GM12878 (cell line): ENCODE measurements around the gene SMIM38. TPM values are rescaled to one million over a fixed set of nuclear protein-coding genes. Genes with fewer than 3 reads are reported as not detected.

Experiments
- ATAC-seq: fragments of 200-7000 bp; cut with Tn5 transposase; 3 replicates; pipeline ENCODE4 v1.9.1; 2020; ENCODE audit warnings: mild to moderate bottlenecking, moderate library complexity
- BruUV-seq: library from RNA; stranded (reverse); fragments of 400-500 nt; replicated peaks from 2 replicates; lab custom pipeline; 2021; lab: Mats Ljungman, UMichigan
- CTCF ChIA-PET: fragments of 300-600 bp; sonication (Branson Sonifier 250); formaldehyde crosslinking; extraction: SDS; loops from one replicate; lab custom pipeline; 2021; ENCODE audit warnings: inconsistent platforms; lab: Yijun Ruan, JAX
- POLR2A ChIA-PET: fragments of 350-600 bp; formaldehyde crosslinking; extraction: SDS; loops from one replicate; lab custom pipeline; 2021; ENCODE audit warnings: inconsistent platforms; lab: Charles Lee
- RAD21 ChIA-PET: fragments of 300-600 bp; sonication (Branson Sonifier 250); formaldehyde crosslinking; loops from one replicate; lab custom pipeline; 2023; ENCODE audit warnings: antibody characterized with exemption; ENCODE audit not compliant: unreplicated experiment; lab: Charles Lee
- SMC1A ChIA-PET: fragments of 300-600 bp; sonication (Branson Sonifier 250); formaldehyde crosslinking; loops from one replicate; lab custom pipeline; 2023; ENCODE audit not compliant: unreplicated experiment, uncharacterized antibody; lab: Charles Lee
- DNase-seq: peaks from one replicate; pipeline ENCODE4 v3.0.0-alpha.2; 2011; ENCODE audit warnings: low read depth, low spot score
- FAIRE-seq: peaks from 3 replicates; lab custom pipeline; 2011; peaks lifted over from hg19 to GRCh38; lab: Jason Lieb, UNC
- H2AFZ ChIP-seq: 2 replicates; pipeline ENCODE4 v1.6.0; 2011; ENCODE audit warnings: low read depth, low read length, control low read depth; ENCODE audit not compliant: control insufficient read depth
- H3K27ac ChIP-seq: 2 replicates; pipeline ENCODE4 v1.5.1; 2011; ENCODE audit warnings: control low read depth; ENCODE audit not compliant: control insufficient read depth, insufficient read depth
- H3K27me3 ChIP-seq, 2 experiments: replicated peaks in 1 of 2; 2 replicates each; pipeline versions ENCODE4 v1.6.0 to v1.6.1; 2011; ENCODE audit warnings: low read length in 1 of 2; ENCODE audit not compliant: control insufficient read depth in 2 of 2, insufficient read depth in 2 of 2
- H3K36me3 ChIP-seq, 2 experiments: 2 replicates each; pipeline ENCODE4 v1.5.1; 2011; ENCODE audit warnings: low read length in 1 of 2; ENCODE audit not compliant: control insufficient read depth in 2 of 2, insufficient read depth in 2 of 2
- H3K4me1 ChIP-seq: 2 replicates; pipeline ENCODE4 v1.6.1; 2011; ENCODE audit warnings: mild to moderate bottlenecking, low read length, moderate library complexity, mixed read lengths; ENCODE audit not compliant: control insufficient read depth, insufficient read depth
- H3K4me2 ChIP-seq: 2 replicates; pipeline ENCODE4 v1.6.0; 2011; ENCODE audit warnings: control low read depth; ENCODE audit not compliant: control insufficient read depth, insufficient read depth
- H3K4me3 ChIP-seq: fragments of 200-600 bp; sonication (generic); 2 replicates; pipeline ENCODE4 v1.5.1; 2016
- H3K79me2 ChIP-seq: 2 replicates; pipeline ENCODE4 v1.6.0; 2011; ENCODE audit warnings: low read length; ENCODE audit not compliant: control insufficient read depth, insufficient read depth
- H3K9ac ChIP-seq: 2 replicates; pipeline ENCODE4 v1.8.0; 2011; ENCODE audit warnings: low read length, control low read depth, mixed read lengths; ENCODE audit not compliant: control insufficient read depth, insufficient read depth
- H3K9me3 ChIP-seq: replicated peaks from 3 replicates; pipeline ENCODE4 v1.5.1; 2011; ENCODE audit warnings: mild to moderate bottlenecking, low read length; ENCODE audit not compliant: control insufficient read depth, insufficient read depth
- H4K20me1 ChIP-seq: 2 replicates; pipeline ENCODE4 v1.6.0; 2011; ENCODE audit not compliant: control insufficient read depth, insufficient read depth
- ASH2L ChIP-seq: fragments of 300-600, 200-600 bp; sonication (generic); IDR thresholded peaks from 2 replicates; pipeline ENCODE4 v1.6.1; 2017; ENCODE audit warnings: low read depth, mild to moderate bottlenecking, borderline replicate concordance
- ETV6 ChIP-seq, 2 experiments: fragments of 450-650 bp in 1 of 2; IDR thresholded peaks in 1 of 2; conservative IDR thresholded peaks in 1 of 2; 2 replicates each; pipeline ENCODE4 v1.6.1; 2014; ENCODE audit warnings: antibody characterized with exemption in 1 of 2, borderline replicate concordance in 1 of 2, low read depth in 1 of 2, mild to moderate bottlenecking in 1 of 2, moderate library complexity in 1 of 2
- HDAC2 ChIP-seq: fragments of 200-600 bp; sonication (generic); IDR thresholded peaks from 2 replicates; pipeline ENCODE4 v1.6.1; 2017
- IKZF1 ChIP-seq: fragments of 450-650 bp; conservative IDR thresholded peaks from 2 replicates; pipeline ENCODE4 v1.6.1; 2017; ENCODE audit warnings: antibody characterized with exemption, mild to moderate bottlenecking
- IKZF2 ChIP-seq, 2 experiments: fragments of 450-650 bp; IDR thresholded peaks; 2 replicates each; pipeline ENCODE4 v1.6.1; 2017; ENCODE audit warnings: mild to moderate bottlenecking in 2 of 2, moderate library complexity in 2 of 2
- LARP7 ChIP-seq: fragments of 450-650 bp; IDR thresholded peaks from 2 replicates; pipeline ENCODE4 v1.6.1; 2017; ENCODE audit warnings: mild to moderate bottlenecking
- MTA3 ChIP-seq: IDR thresholded peaks from 2 replicates; pipeline ENCODE4 v1.6.1; 2012; ENCODE audit warnings: low read length, inconsistent platforms, borderline replicate concordance
- NFYA ChIP-seq: IDR thresholded peaks from 2 replicates; pipeline ENCODE4 v1.6.1; 2011; ENCODE audit warnings: low read depth, mild to moderate bottlenecking, low read length, improper control_type of control experiment, borderline replicate concordance
- SREBF1 ChIP-seq: IDR thresholded peaks from 2 replicates; pipeline ENCODE4 v1.6.1; 2012; ENCODE audit warnings: mild to moderate bottlenecking, low read length
- TCF12 ChIP-seq: IDR thresholded peaks from 2 replicates; pipeline ENCODE4 v1.6.1; 2011; ENCODE audit warnings: low read depth, mild to moderate bottlenecking, low read length
- TCF7 ChIP-seq: IDR thresholded peaks from 2 replicates; pipeline ENCODE4 v1.6.1; 2014; ENCODE audit warnings: antibody characterized with exemption, borderline replicate concordance
- WGBS: methylation state at CpG from one replicate; pipeline ENCODE4 v1.1.6; 2016; ENCODE audit warnings: low lambda C conversion rate; ENCODE audit not compliant: insufficient replicate concordance, insufficient coverage; ENCODE audit errors: missing lambda C conversion rate; 5-methylcytosine and 5-hydroxymethylcytosine counted together
- in situ Hi-C: fragments of 300-500 bp; cut with MboI; formaldehyde crosslinking; loops from 9 replicates; pipeline ENCODE4 v1.14.3; 2018; ENCODE audit warnings: mixed read lengths
- intact Hi-C: fragments of 100-400 bp; cut with micrococcal nuclease; formaldehyde crosslinking; loops from one replicate; pipeline ENCODE4 v1.14.2; 2022; ENCODE audit not compliant: unreplicated experiment
- polyA plus RNA-seq, 11 experiments: library from polyadenylated mRNA; depleted of rRNA in 4 of 11; unstranded in 6 of 11; stranded (reverse) in 5 of 11; fragments of >200 nt; fragmentation: Nextera tagmentation in 4 of 11; fragmentation: Illumina TruSeq in 1 of 11; extraction: Ambion mirVana in 4 of 11; extraction: Trizol in 1 of 11; gene quantifications; 1 replicate in 1 of 11; 2 replicates in 10 of 11; pipeline versions ENCODE4 v1.2.1 to v1.2.3, GENCODE V29; 2011 to 2016; ENCODE audit warnings: inconsistent platforms in 2 of 11, missing spikeins in 2 of 11, low read depth in 1 of 11
- total RNA-seq, 4 experiments: library from RNA; depleted of rRNA in 3 of 4; stranded (reverse); fragments of >200 nt in 3 of 4; fragmentation: Illumina TruSeq in 1 of 4; extraction: Trizol in 1 of 4; gene quantifications; 2 replicates each; pipeline versions ENCODE4 v1.2.1 to v1.2.3, GENCODE V29; 2013 to 2021
- TF ChIP-seq, protein P1 (sequence below): fragments of 450-650 bp; IDR thresholded peaks from 2 replicates; pipeline ENCODE4 v1.6.1; 2017; ENCODE audit warnings: antibody characterized with exemption, mild to moderate bottlenecking, moderate library complexity
- TF ChIP-seq, protein P2 (sequence below): IDR thresholded peaks from 2 replicates; pipeline ENCODE4 v1.6.1; 2011; ENCODE audit warnings: low read depth, mild to moderate bottlenecking, low read length, moderate library complexity, borderline replicate concordance; ENCODE audit errors: extremely low read depth
- TF ChIP-seq, protein P3 (sequence below): fragments of 450-650 bp; IDR thresholded peaks from 2 replicates; pipeline ENCODE4 v1.6.1; 2018; ENCODE audit warnings: mild to moderate bottlenecking, low read depth, moderate library complexity; ENCODE audit not compliant: partially characterized antibody
- TF ChIP-seq, protein P4 (sequence below): fragments of 150-350 bp; IDR thresholded peaks from 2 replicates; pipeline ENCODE4 v1.6.1; 2014; ENCODE audit warnings: mild to moderate bottlenecking, low read depth, low read length

SMIM38 gene
- total and polyA plus RNA-seq, 10 of the 15 experiments (the other 5 are each of a cell fraction or from before 2014, with no cell fraction given), result 0.15 to 5.0 (median 2.1) TPM; not detected in 1

DNA sequence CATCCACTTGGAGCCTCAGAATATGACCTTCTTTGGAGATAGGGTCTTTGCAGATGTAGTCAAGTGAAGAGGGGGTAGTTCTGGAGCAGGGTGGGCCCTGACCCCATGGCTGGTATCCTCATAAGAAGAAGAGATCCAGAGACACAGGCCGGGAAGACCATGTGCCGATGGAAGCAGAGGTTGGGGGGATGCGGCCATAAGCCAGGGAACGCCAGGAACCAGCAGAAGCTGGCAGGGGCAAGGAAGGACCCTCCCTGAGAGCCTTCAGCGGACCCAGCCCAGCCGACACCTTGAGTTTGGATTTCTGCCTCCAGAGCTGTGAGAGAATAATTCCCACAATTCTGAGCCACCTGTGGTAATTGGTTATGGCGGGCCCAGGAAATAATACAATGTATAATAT lies 26.1 kb upstream of the SMIM38 start:
- POLR2A ChIA-PET, result no interaction called here
- intact Hi-C loops, result no loop called here
- Histone ChIP-seq H2AFZ (no peak overlapping the region), H3K27ac (no peak overlapping the region), H3K4me2 (no peak overlapping the region), H3K4me3 (no peak overlapping the region), H3K4me1 (peaks cover 2% of the 10 kb centered on the region), H3K9ac (no peak overlapping the region), H3K79me2 (no peaks in the 10 kb centered on the region), H3K9me3 (peaks cover 7% of the 10 kb centered on the region; the same call in 2 of the 3 replicates), H4K20me1 (no peaks in the 10 kb centered on the region), H3K27me3 (no peaks in the 10 kb centered on the region), H3K36me3 (no peaks in the 10 kb centered on the region)
- TF ChIP-seq IKZF2 (IDR thresholded peaks at IDR 0.05) (no peak), TCF12 (no peak), MTA3 (no peak), TCF7 (no peak), LARP7 (no peak), ASH2L (no peak), HDAC2 (no peak), SREBF1 (no peak), ETV6 (conservative IDR thresholded peaks at IDR 0.05 in 1 of 2, IDR thresholded peaks at IDR 0.05 in 1 of 2; ENCODE audit: borderline replicate concordance in 1 of 2, low read depth in 1 of 2) (no peak), NFYA (no peak), IKZF1 (no peak)
- TF ChIP-seq, protein P1, sequence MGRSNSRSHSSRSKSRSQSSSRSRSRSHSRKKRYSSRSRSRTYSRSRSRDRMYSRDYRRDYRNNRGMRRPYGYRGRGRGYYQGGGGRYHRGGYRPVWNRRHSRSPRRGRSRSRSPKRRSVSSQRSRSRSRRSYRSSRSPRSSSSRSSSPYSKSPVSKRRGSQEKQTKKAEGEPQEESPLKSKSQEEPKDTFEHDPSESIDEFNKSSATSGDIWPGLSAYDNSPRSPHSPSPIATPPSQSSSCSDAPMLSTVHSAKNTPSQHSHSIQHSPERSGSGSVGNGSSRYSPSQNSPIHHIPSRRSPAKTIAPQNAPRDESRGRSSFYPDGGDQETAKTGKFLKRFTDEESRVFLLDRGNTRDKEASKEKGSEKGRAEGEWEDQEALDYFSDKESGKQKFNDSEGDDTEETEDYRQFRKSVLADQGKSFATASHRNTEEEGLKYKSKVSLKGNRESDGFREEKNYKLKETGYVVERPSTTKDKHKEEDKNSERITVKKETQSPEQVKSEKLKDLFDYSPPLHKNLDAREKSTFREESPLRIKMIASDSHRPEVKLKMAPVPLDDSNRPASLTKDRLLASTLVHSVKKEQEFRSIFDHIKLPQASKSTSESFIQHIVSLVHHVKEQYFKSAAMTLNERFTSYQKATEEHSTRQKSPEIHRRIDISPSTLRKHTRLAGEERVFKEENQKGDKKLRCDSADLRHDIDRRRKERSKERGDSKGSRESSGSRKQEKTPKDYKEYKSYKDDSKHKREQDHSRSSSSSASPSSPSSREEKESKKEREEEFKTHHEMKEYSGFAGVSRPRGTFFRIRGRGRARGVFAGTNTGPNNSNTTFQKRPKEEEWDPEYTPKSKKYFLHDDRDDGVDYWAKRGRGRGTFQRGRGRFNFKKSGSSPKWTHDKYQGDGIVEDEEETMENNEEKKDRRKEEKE, result no peak
- TF ChIP-seq, protein P2, sequence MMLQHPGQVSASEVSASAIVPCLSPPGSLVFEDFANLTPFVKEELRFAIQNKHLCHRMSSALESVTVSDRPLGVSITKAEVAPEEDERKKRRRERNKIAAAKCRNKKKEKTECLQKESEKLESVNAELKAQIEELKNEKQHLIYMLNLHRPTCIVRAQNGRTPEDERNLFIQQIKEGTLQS, result no peak
- TF ChIP-seq, protein P3, sequence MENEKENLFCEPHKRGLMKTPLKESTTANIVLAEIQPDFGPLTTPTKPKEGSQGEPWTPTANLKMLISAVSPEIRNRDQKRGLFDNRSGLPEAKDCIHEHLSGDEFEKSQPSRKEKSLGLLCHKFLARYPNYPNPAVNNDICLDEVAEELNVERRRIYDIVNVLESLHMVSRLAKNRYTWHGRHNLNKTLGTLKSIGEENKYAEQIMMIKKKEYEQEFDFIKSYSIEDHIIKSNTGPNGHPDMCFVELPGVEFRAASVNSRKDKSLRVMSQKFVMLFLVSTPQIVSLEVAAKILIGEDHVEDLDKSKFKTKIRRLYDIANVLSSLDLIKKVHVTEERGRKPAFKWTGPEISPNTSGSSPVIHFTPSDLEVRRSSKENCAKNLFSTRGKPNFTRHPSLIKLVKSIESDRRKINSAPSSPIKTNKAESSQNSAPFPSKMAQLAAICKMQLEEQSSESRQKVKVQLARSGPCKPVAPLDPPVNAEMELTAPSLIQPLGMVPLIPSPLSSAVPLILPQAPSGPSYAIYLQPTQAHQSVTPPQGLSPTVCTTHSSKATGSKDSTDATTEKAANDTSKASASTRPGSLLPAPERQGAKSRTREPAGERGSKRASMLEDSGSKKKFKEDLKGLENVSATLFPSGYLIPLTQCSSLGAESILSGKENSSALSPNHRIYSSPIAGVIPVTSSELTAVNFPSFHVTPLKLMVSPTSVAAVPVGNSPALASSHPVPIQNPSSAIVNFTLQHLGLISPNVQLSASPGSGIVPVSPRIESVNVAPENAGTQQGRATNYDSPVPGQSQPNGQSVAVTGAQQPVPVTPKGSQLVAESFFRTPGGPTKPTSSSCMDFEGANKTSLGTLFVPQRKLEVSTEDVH, result no peak
- TF ChIP-seq, protein P4, sequence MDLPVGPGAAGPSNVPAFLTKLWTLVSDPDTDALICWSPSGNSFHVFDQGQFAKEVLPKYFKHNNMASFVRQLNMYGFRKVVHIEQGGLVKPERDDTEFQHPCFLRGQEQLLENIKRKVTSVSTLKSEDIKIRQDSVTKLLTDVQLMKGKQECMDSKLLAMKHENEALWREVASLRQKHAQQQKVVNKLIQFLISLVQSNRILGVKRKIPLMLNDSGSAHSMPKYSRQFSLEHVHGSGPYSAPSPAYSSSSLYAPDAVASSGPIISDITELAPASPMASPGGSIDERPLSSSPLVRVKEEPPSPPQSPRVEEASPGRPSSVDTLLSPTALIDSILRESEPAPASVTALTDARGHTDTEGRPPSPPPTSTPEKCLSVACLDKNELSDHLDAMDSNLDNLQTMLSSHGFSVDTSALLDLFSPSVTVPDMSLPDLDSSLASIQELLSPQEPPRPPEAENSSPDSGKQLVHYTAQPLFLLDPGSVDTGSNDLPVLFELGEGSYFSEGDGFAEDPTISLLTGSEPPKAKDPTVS, result no peak
- WGBS, result 68% methylated on average over 7 of the region's 7 CpGs
- no peak for DNase-seq
- CTCF ChIA-PET, result no interaction called here
- no peak for ATAC-seq
- no peak for FAIRE-seq
- RAD21 ChIA-PET, result interaction anchor here (2.8 kb wide), 1 partner anchor 26 kb away, joined by 12 read pairs; the partner anchor contains the start of gene SMIM38
- no TSS peak for BruUV-seq
- SMC1A ChIA-PET, result no interaction called here
- in situ Hi-C loops, result no loop called here
